IPS-15b (cell line): ENCODE results near the gene TAF9B.
"Not testable (repeated sequence)": the region's sequence is repeated elsewhere in the genome, so short reads cannot be mapped to it uniquely, and the experiment has no call there.

ENCODE experiments used
- H3K27me3 ChIP-seq: one replicate; pipeline ENCODE4 v1.6.1; 2013; ENCODE audit warnings: low read length; ENCODE audit not compliant: control insufficient read depth, insufficient read depth
- H3K36me3 ChIP-seq: one replicate; pipeline ENCODE4 v1.6.1; 2013; ENCODE audit warnings: low read length; ENCODE audit not compliant: control insufficient read depth, insufficient read depth
- H3K4me1 ChIP-seq: one replicate; pipeline ENCODE4 v1.6.1; 2013; ENCODE audit warnings: mild to moderate bottlenecking, low read length; ENCODE audit not compliant: control insufficient read depth, insufficient read depth
- H3K4me3 ChIP-seq: one replicate; pipeline ENCODE4 v1.5.1; 2013; ENCODE audit warnings: low read depth, low read length
- H3K9ac ChIP-seq: one replicate; pipeline ENCODE4 v1.6.1; 2013; ENCODE audit warnings: low read depth, mild to moderate bottlenecking, low read length
- H3K9me3 ChIP-seq: one replicate; pipeline ENCODE4 v1.6.1; 2013; ENCODE audit warnings: mild to moderate bottlenecking, low read length; ENCODE audit not compliant: control insufficient read depth, insufficient read depth

Gene TAF9B, protein sequence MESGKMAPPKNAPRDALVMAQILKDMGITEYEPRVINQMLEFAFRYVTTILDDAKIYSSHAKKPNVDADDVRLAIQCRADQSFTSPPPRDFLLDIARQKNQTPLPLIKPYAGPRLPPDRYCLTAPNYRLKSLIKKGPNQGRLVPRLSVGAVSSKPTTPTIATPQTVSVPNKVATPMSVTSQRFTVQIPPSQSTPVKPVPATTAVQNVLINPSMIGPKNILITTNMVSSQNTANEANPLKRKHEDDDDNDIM

DNA sequence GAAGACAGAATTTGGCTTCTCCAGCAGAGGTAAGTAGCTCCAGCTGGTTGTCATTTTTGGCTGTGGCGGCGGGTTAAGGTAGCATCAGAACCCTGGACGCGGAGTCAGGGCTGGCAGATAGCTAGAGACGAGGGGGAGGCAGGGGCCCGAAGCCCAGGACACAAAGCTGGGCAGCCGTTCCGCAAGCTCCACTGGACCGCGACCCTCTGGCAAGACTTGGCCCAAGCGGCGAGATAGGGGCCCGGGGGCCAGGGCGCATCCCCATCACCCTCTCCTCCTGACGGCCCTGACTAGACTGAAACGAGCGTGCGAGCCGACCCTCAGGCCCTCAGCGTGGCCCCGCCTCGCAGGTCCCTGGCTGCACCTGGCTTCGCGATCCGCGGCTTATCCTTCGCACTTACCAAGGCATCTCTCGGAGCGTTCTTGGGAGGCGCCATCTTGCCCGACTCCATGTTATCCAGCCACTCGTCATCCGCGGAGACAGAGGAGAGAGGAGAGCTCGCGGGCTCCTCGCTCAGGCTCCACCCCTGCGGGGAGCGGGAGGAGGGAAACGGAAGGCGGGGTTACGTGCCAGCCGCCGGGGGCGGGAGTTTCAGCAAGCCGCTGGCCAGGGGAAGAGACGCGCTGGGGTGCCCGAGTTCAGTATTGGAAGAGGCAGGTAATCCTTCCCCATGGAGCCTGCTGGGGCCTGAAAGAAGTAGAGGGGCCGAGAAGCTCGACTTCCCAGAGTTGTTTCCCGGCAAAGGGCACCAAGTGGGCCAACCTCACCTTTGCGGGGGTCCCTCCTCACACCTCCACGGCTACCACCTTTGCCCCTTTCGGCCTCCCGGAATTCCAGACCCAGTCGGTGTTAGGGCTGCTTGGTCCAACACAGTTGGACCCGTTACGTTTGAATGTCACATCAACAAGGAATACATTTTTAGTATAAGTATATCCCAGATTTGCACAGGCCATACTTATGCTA lies at the start of gene TAF9B:
TAF9B (minus strand) TSS at position 491 of the 964 bp plus-strand sequence; CDS start at position 452, 39 bp downstream.
- Histone ChIP-seq H3K4me1 (no peaks in the 10 kb centered on the region), H3K9ac (peak within 1 kb of the TSS; percentile 79), H3K36me3 (no peaks in the 10 kb centered on the region), H3K27me3 (no peaks in the 10 kb centered on the region), H3K9me3 (no peaks in the 10 kb centered on the region), H3K4me3 (peak within 1 kb of the TSS; percentile 77)

- Histone ChIP-seq H3K9me3 (no peaks in the 10 kb centered on the region), H3K9ac (no peak overlapping the region), H3K36me3 (no peaks in the 10 kb centered on the region), H3K4me1 (no peaks in the 10 kb centered on the region), H3K4me3 (no peak overlapping the region), H3K27me3 (no peaks in the 10 kb centered on the region)
Observed at GRCh38 chrX:78182881-78183280, 43.4 kb upstream of the TAF9B start.

GRCh38 chrX:78181307-78181706 lies 41.9 kb upstream of the TAF9B start:
- Histone ChIP-seq H3K27me3 (no peaks in the 10 kb centered on the region), H3K9me3 (no peaks in the 10 kb centered on the region), H3K4me3 (no peak overlapping the region), H3K4me1 (no peaks in the 10 kb centered on the region), H3K36me3 (no peaks in the 10 kb centered on the region), H3K9ac (no peak overlapping the region)

DNA sequence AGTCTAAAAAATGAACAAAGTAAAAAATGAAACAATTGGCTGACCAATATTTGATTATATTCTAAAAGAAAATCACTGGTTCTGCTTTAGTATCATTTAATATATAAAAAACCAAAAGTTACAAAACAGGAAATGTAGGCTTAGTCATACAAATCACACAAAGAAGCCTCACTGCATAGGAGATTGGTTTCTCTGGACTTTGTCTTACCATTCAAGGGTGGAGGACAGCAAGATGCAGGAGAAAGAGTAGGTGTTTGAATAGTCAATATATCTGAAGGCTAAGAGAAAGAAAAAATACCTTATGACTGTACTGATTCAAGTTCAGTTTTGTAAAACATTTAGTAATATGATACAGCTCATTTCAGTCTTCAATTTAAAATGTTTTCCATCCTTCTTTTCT lies 28.6 kb upstream of the TAF9B start:
- H3K4me3 ChIP-seq = no peak overlapping the region
- H3K9me3 ChIP-seq = peaks cover 2% of the 10 kb centered on the region
- H3K4me1 ChIP-seq = no peaks in the 10 kb centered on the region
- H3K36me3 ChIP-seq = no peaks in the 10 kb centered on the region
- H3K9ac ChIP-seq = no peak overlapping the region
- no peaks in the 10 kb centered on the region for H3K27me3 ChIP-seq

DNA sequence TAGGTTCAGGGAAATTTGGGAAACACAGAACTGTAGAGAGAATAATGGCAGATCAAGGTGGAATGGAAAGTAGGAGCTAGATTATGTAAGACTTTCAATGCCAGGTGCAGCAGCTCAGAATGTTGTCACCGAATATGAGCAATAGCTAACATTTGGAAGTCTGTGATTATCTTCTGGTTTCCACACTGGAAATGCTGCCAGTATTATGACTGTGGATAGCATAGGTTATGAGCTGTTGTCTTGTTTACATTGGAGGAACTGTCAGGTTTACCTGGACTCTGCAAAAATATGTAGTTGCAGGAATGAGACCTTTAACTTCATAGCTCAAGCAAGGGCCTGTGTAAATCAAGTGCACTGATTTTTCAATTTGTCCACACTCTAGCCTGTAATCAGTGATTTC lies 26.0 kb upstream of the TAF9B start:
- H3K9me3 ChIP-seq = peaks cover 2% of the 10 kb centered on the region
- H3K4me3 ChIP-seq = no peak overlapping the region
- H3K4me1 ChIP-seq = no peaks in the 10 kb centered on the region
- H3K36me3 ChIP-seq = no peaks in the 10 kb centered on the region
- H3K27me3 ChIP-seq = no peaks in the 10 kb centered on the region
- H3K9ac ChIP-seq = no peak overlapping the region

GRCh38 chrX:78163175-78163574 lies 23.7 kb upstream of the TAF9B start:
- not testable (repeated sequence) for H3K4me3 ChIP-seq, H3K4me1 ChIP-seq, H3K9me3 ChIP-seq, H3K36me3 ChIP-seq, H3K9ac ChIP-seq, H3K27me3 ChIP-seq

DNA sequence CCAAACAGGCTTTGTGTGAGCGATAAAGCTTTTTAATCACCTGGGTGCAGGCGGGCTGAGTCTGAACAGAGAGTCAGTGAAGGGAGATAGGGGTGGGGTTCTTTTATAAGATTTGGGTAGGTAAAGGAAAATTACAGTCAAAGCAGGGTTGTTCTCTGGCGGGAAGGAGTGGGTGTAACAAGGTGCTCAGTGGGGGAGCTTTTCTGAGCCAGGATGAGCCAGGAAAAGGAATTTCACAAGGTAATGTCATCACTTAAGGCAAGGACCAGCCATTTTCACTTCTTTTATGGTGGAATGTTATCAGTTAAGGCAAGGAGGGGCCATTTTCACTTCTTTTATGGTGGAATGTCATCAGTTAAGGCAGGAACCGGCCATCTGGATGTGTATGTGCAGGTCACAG lies 21.3 kb upstream of the TAF9B start:
- H3K27me3 ChIP-seq, H3K4me3 ChIP-seq, H3K4me1 ChIP-seq, H3K9ac ChIP-seq, H3K9me3 ChIP-seq, H3K36me3 ChIP-seq: not testable (repeated sequence)

DNA sequence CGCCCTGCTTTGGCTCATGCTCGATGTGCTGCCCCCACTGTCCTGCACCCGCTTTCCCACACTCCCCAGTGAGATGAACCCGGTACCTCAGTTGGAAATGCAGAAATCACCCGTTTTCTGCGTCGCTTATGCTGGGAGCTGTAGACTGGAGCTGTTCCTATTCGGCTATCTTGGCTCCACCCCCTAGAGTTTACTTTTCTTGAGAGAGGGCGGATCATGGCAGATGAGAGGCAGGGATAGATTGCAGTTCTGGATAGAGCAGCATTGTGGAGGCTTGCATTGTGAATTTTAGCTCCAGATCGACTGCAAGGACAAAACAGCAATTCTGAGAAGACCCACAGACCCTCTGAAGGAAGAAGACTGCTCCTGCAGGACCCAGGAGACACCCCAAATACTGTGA lies 18.4 kb upstream of the TAF9B start:
- not testable (repeated sequence) for H3K4me3 ChIP-seq, H3K36me3 ChIP-seq, H3K9me3 ChIP-seq, H3K27me3 ChIP-seq, H3K9ac ChIP-seq, H3K4me1 ChIP-seq

GRCh38 chrX:78157373-78157772 lies 17.9 kb upstream of the TAF9B start:
- not testable (repeated sequence) for H3K36me3 ChIP-seq, H3K9me3 ChIP-seq, H3K4me1 ChIP-seq, H3K4me3 ChIP-seq, H3K27me3 ChIP-seq, H3K9ac ChIP-seq

- H3K4me3 ChIP-seq, H3K36me3 ChIP-seq, H3K9ac ChIP-seq, H3K4me1 ChIP-seq, H3K9me3 ChIP-seq, H3K27me3 ChIP-seq: not testable (repeated sequence)
Observed at GRCh38 chrX:78147002-78147540, 7.6 kb upstream of the TAF9B start.

DNA sequence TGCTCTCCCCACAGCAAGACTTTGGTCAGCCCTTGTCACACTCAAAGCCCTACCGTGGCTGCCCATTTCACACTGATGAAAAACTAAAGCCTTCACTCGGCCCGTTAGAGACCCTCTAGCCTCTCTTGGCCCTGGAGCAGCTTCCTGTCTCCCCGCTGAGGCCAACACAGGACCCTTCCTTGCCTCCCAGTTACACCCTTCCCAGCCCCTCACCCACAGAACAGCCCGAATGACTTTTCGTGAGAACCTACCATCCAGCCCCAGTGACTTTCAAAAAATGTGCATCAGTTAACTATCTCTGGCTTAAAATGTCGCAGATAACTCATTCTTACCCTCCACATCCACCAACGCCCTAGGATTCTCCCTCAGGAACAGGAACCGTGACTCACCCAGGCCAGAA lies 756 bp upstream of the TAF9B start:
- no peak overlapping the region for H3K9ac ChIP-seq
- no peaks in the 10 kb centered on the region for H3K27me3 ChIP-seq
- H3K4me1 ChIP-seq = no peaks in the 10 kb centered on the region
- no peaks in the 10 kb centered on the region for H3K36me3 ChIP-seq
- H3K9me3 ChIP-seq = no peaks in the 10 kb centered on the region
- H3K4me3 ChIP-seq = no peak overlapping the region
